C4-2B (cell line): Measurements from ENCODE around the gene PDGFB.
A peak's percentile ranks its signal among the peaks of the same experiment; 100 is the strongest.

ENCODE experiments used
- H3K27ac ChIP-seq: fragments of 450-650 bp; 2 replicates; pipeline ENCODE4 v1.5.1; 2017
- CTCF ChIP-seq: fragments of 450-650 bp; conservative IDR thresholded peaks from 2 replicates; pipeline ENCODE4 v1.5.1; 2017; ENCODE audit warnings: mild to moderate bottlenecking
- ZFX ChIP-seq: fragments of 450-650 bp; IDR thresholded peaks from 2 replicates; pipeline ENCODE4 v1.6.1; 2017

The PDGFB gene

GRCh38 chr22:39240831-39241793 lies 3.7 kb downstream of the PDGFB start:
- TF ChIP-seq CTCF (no peak), ZFX (peak; percentile 54; the same call in 1 of the 2 replicates)
- H3K27ac ChIP-seq, result peak overlapping the region; percentile 91

DNA sequence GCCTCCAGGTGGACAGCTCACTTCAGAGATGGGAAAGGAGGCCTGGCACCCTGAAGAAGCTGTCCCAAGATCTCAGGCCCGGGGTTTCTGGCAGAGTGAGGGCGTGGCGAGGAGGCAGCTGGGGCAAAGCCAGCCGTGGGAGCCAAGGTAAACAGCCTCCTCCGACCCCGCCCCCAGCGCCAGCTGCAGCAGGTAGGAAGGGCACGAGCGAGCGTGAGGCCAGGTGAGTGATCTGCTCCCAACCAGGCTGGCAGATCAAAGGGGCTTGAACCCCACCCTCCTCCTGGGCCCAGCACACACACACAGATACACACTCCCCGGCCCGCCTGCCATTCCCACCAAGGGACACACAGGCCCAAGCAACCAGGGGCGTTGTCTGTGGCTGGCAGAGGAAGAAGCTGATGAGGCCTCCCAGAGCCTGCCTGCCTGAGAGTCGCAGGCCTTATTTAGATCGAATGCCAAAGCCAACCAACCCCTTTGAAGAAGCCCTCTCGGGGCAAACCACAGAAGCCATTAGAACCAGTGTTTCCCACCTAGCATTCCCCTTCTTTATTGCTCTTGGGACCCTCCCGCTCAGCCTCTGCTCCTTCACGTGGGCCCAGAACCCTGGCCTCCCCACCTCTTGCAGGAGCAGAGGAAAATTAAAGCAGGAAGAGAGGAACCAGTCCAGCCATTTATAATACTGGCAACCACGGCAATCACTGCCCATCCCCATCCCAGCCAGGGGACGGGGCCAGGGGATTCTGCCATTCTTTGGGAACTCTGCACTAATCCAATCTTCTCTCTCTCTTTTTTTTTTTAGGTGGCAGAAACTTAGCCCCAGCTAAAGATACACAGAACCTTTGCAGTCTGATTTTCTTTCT lies 5.0 kb downstream of the PDGFB start:
- TF ChIP-seq CTCF (no peak), ZFX (peak; percentile 69; the same call in 1 of the 2 replicates)
- peak overlapping the region; percentile 91 for H3K27ac ChIP-seq

DNA sequence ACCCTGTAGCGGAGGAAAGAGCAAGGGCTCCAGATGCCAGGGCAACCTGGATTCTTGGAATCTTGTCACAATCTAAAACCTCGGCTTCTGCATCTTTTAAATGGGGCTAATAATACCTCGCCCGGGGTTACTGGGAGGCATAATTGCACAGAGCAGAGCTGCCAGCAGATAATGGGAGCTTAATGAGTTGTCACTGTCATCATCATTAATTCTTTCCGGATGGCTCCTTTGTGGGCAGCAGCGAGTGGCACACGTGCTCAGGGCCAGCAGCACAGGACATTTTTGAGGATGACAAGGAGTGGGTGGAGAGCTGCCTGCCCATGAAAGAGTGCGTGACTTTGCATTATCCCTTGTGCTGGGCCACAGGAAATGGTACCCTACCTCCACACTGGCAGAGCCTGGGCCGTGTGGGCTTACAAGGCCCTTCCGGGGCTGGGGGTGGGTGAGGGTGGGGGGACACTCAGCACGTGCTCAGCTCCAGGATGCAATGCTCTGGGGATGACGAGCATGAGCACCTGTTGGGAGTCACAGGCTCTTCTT lies 5.7 kb downstream of the PDGFB start:
- TF ChIP-seq ZFX, result no peak
- TF ChIP-seq CTCF, result no peak

GRCh38 chr22:39238561-39238960 lies 6.2 kb downstream of the PDGFB start:
- TF ChIP-seq CTCF, result no peak
- TF ChIP-seq ZFX, result no peak
- peak overlapping the region; percentile 91 for H3K27ac ChIP-seq

More for the DNA sequence above, 5.7 kb downstream of the PDGFB start:
- H3K27ac ChIP-seq, result peak overlapping the region; percentile 91

GRCh38 chr22:39238101-39238466 lies 6.7 kb downstream of the PDGFB start:
- no peak overlapping the region for H3K27ac ChIP-seq
- TF ChIP-seq ZFX (no peak), CTCF (no peak)

- no peak overlapping the region for H3K27ac ChIP-seq
- no peak for TF ChIP-seq CTCF
- TF ChIP-seq ZFX, result no peak
These were observed 7.3 kb downstream of the PDGFB start for GRCh38 chr22:39237318-39238100.
